MG63 (cell line): ENCODE data around the gene SNX14. TPM values are rescaled to one million over a fixed set of nuclear protein-coding genes. Genes with fewer than 3 reads are reported as not detected.
A peak's percentile ranks its signal among the peaks of the same experiment; 100 is the strongest.
"Not testable (repeated sequence)": the region's sequence is repeated elsewhere in the genome, so short reads cannot be mapped to it uniquely, and the experiment has no call there.

Source experiments
- DNase-seq: peaks from one replicate; pipeline ENCODE4 v3.0.0-alpha.2; 2020
- H3K27me3 ChIP-seq: fragments of 250-450 bp; sonication (Bioruptor Pico); 2 replicates; pipeline ENCODE4 v1.5.1; 2020; ENCODE audit warnings: mild to moderate bottlenecking, moderate library complexity
- H3K36me3 ChIP-seq: fragments of 250-450 bp; sonication (Bioruptor Pico); 2 replicates; pipeline ENCODE4 v1.5.1; 2020; ENCODE audit warnings: mild to moderate bottlenecking, moderate library complexity
- H3K4me3 ChIP-seq: fragments of 250-450 bp; sonication (Bioruptor Pico); 2 replicates; pipeline ENCODE4 v1.5.1; 2020; ENCODE audit warnings: mild to moderate bottlenecking, moderate library complexity
- H3K9me3 ChIP-seq: fragments of 250-450 bp; sonication (Bioruptor Pico); 2 replicates; pipeline ENCODE4 v1.5.1; 2020; ENCODE audit warnings: mild to moderate bottlenecking, moderate library complexity
- total RNA-seq: library from RNA; depleted of rRNA; stranded (reverse); fragments of >200 nt; shearing (Covaris generic); gene quantifications from 2 replicates; pipeline ENCODE4 v1.2.3, GENCODE V29; 2014; ENCODE audit warnings: low replicate concordance

The SNX14 gene
- total RNA-seq, 1 experiment from 2014 or later, result 88.2 TPM

DNA sequence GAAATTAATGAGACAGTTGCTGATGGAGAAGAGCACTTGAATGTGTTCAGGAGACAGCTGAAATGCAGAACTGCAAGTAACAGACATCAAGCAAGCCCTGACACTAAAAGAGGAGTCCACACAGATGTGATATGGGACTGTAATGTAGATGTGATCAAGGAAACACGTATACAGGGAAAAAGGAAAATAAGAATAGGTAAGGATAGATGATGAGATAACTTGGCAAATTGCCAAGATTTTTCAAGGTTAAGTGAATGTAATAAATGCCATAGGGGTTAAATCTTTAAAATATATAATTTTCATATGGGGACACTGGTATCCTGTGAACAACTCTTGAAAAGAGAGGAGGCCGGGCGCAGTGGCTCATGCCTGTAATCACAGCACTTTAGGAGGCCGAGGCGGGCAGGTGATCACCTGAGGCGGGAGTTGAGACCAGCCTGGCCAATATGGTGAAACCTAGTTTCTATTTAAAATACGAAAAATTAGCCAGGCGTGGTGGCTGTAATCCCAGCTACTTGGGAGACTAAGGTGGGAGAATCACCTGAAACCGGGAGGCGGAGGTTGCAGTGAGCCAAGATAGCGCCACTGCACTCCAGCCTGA is 7.2 kb upstream of the SNX14 start:
- H3K36me3 ChIP-seq, result peaks cover 50% of the 10 kb centered on the region

DNA sequence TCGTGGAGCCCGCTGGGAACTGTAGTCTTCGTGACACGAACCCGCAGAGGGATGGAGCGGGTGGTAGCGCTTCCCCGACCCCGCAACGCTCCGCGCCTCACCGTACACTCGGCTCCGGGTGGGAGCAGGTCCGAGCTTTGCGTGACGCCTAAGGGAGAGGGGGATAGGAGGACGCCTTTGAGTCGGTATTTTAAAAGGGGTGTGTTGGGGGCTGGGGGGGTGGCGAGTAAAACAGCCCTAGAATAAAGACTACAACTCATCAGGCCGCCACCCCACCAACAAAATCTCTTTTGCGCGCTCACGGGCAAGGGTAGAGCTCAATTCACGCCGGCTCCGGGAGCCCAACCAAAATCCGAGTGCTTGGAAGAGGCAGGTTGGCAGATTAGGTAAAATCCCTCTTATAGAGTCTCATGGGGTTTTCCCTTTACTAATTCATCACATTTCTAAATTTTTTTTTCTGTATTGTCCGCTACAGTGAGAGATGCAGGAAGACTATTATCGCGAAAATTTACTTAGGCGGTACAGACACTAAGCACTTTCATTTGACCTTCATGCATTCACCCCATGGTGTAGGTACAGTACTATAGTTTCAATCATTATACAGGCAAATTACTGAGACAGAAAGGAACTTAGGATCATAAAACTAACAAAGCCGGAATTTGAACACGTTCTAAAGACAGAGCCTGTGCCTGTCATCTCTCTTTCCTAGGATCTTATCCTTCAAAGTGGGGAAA is 706 bp upstream of the SNX14 start:
- Histone ChIP-seq H3K9me3 (no peaks in the 10 kb centered on the region), H3K4me3 (peak overlapping the region; percentile 83), H3K36me3 (peaks cover 26% of the 10 kb centered on the region), H3K27me3 (no peaks in the 10 kb centered on the region)
- peak; percentile 55 for DNase-seq

More for the DNA sequence above, 7.2 kb upstream of the SNX14 start:
- Histone ChIP-seq H3K4me3 (no peak overlapping the region), H3K27me3 (no peaks in the 10 kb centered on the region), H3K9me3 (no peaks in the 10 kb centered on the region)
- no peak for DNase-seq

DNA sequence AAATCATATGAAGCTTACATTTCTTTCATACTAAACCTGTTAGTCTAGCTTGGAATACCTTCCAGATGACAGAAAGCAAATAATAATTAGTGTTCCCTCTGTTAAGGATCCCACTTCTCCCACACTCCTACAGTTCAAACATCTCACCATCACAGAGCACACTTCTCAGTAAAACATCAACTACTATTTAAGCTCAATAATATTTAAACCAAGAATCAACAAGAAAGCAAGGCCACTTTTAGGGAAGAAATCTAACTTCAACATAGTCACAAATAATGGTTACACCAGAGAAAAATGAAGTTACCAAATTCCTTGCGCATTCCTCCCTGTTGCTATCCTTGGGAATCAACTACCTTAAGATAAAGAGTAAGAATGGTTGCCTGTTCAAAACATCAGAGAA is 1.6 kb downstream of the SNX14 start:
- H3K27me3 ChIP-seq, result no peaks in the 10 kb centered on the region
- peak overlapping the region; percentile 83 for H3K4me3 ChIP-seq
- no peaks in the 10 kb centered on the region for H3K9me3 ChIP-seq
- peaks cover 18% of the 10 kb centered on the region for H3K36me3 ChIP-seq
- DNase-seq, result no peak

DNA sequence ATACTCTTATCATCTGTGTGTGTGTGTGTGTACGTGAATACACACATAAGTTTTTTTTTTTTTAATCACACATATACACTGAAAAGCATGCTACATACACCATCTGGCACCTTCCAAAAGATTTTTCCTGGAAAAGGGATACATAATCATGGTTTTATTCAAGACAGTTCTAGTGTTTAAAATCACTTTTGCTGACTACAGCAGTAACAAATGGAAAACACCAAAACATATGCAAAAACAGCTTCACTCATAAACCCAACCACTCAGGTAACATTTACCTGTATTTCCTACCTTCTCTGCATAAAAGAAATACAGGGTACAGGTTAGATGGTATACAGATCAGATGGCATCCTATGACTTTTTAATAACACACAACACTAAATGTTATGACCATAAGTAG is 2.5 kb downstream of the SNX14 start:
- H3K4me3 ChIP-seq, result no peak overlapping the region
- no peaks in the 10 kb centered on the region for H3K27me3 ChIP-seq
- DNase-seq, result no peak
- peaks cover 21% of the 10 kb centered on the region for H3K36me3 ChIP-seq
- no peaks in the 10 kb centered on the region for H3K9me3 ChIP-seq

DNA sequence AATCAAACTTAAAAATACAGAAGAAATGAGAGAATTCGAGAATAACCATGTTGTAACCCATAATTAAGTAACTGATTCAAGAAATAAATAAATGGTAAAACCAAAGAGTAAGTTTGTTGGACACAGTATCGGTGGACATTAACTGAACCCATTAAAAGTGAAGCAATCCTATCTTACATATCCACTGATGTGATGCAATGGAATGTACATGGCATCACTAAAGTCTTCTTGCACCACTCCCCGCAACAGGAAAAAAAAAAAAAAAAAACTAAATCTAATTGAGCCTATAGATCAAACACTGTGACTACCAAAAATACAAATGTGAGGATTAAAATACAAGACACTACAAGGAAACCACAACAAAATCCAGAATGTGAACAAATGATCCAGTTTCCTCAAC is 7.9 kb downstream of the SNX14 start:
- no peak overlapping the region for H3K4me3 ChIP-seq
- H3K36me3 ChIP-seq, result peaks cover 18% of the 10 kb centered on the region
- no peaks in the 10 kb centered on the region for H3K27me3 ChIP-seq
- H3K9me3 ChIP-seq, result peaks cover 17% of the 10 kb centered on the region
- DNase-seq, result no peak

DNA sequence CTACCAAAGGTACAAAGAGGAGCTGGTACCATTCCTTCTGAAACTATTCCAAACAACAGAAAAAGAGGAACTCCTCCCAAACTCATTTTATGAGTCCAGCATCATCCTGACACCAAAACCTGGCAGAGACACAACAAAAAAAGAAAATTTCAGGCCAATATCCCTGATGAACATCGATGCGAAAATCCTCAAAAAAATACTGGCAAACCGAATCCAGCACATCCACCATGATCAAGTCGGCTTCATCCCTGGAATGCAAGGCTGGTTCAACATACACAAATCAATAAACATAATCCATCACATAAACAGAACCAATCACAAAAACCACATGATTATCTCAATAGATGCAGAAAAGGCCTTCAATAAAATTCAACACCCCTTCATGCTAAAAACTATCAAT is 10.8 kb downstream of the SNX14 start:
- DNase-seq, H3K36me3 ChIP-seq, H3K4me3 ChIP-seq, H3K27me3 ChIP-seq: not testable (repeated sequence)
- peaks cover 17% of the 10 kb centered on the region for H3K9me3 ChIP-seq

DNA sequence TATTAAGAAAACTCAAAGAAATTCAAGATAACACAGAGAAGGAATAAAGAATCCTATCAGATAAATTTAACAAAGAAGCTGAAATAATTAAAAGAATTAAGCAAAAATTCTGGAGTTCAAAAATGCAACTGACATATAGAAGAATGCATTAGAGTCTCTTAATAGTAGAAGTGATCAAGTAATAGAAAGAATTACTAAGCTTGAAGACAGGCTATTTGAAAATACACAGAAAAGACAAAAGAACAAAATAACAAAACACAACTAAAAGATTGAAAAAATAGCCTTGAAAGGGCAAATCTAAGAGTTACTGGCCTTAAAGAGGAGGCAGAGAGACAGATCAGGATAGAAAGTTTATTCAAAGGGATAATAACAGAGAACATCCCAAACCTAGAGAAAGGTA is 12.1 kb downstream of the SNX14 start:
- Histone ChIP-seq H3K4me3 (no peak overlapping the region), H3K36me3 (peaks cover 2% of the 10 kb centered on the region; the same call in 1 of the 2 replicates), H3K27me3 (no peaks in the 10 kb centered on the region), H3K9me3 (peaks cover 17% of the 10 kb centered on the region)
- DNase-seq, result no peak

DNA sequence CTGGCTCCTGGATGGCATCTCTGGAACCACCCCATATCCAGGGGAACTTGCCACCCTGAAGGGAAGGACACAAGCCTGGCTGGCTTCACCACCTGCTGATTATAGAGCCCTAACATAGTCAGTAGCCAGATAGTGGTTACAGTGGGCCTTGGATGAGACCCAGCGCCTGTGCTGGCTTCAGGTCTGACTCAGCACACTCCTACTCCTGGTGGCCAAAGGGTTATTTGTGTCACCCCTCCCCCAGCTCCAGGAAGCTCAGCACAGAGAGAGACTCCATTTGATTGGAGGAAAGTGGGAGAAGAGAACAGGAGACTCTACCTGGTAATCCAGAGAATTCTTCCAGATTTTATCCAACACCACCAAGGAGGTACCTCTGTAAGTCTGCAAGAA is 12.8 kb downstream of the SNX14 start:
- peaks cover 17% of the 10 kb centered on the region for H3K9me3 ChIP-seq
- H3K36me3 ChIP-seq, result peaks cover 2% of the 10 kb centered on the region; the same call in 1 of the 2 replicates
- H3K27me3 ChIP-seq, result no peaks in the 10 kb centered on the region
- peak; percentile 72 for DNase-seq
- no peak overlapping the region for H3K4me3 ChIP-seq

DNA sequence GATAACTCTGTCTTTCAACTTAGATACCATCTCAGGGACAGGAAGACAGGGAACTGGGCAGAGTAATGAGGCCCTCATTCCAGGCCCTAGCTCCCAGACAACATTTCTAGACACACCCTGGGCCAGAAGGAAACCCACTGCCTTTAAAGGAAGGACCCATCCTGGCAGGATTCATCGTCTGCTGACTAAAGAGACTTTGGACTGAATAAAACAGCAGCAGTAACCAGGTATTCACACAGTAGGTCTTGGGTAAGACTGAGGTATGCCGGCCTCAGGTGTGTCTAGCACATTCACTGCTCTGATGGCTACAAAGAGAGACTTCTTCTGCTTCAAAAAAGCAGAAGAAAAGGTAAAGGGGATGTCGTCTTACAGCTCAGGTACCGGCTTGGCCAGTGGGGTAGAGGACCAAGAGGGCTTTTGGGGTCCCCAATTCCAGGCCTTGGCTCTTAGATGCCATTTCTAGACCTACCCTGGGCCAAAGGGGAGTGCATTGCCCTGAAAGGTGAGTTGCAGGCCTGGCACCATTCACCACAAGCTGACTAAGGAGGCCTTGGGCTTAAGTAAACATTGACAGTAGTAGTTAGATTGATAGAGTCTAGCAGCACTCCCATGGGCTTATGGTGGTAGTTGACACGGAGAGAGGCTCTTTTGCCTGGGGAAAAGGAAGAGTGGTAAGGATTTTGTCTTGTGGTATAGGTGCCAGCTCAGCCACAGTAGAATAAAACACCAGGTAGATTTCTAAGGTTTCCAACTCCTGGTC is 13.4 kb downstream of the SNX14 start:
- Histone ChIP-seq H3K9me3 (peaks cover 14% of the 10 kb centered on the region), H3K4me3 (no peak overlapping the region), H3K36me3 (peaks cover 2% of the 10 kb centered on the region; the same call in 1 of the 2 replicates), H3K27me3 (no peaks in the 10 kb centered on the region)
- DNase-seq, result peak; percentile 16

DNA sequence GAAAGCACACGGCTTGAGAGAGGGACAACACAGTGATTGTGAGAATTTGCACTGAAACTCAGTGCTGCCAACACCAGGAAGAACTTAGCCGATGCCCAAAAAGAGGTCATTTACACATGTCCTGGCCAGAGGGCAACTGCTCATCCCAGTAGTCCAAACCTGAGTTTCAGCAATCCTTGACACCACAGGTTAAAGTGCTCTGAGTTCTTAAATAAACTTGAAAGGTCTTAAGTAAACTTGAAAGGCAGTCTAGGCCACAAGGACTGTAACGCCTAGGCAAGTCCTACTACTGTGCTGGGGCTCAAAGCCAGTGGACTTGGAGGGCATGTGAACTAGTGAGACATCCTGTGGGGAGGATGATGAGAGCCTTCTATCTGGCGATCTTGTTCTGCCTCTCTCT is 14.1 kb downstream of the SNX14 start:
- DNase-seq, result no peak
- peaks cover 9% of the 10 kb centered on the region for H3K9me3 ChIP-seq
- H3K36me3 ChIP-seq, result no peaks in the 10 kb centered on the region; the same call in 1 of the 2 replicates
- H3K27me3 ChIP-seq, result no peaks in the 10 kb centered on the region
- no peak overlapping the region for H3K4me3 ChIP-seq

DNA sequence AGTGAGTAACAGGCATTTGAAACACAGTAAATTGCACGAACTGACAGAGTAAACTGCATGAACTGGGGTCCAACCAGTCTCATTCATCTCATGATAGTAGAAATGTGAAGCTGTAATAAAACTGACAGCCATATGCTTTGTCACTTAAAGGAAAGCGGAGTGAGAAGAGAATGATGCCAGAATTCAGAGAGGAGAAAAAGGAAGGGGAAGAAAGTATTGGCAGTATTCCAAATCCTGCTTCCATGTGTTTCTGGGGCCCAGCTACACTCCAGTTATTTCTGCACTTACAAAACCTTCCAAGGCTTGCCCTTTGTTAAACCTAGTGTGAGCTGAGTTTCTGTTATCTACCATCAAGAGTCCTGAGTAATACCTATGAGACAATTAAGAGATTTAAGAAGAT is 17.2 kb downstream of the SNX14 start:
- H3K36me3 ChIP-seq, result peaks cover 7% of the 10 kb centered on the region; the same call in 1 of the 2 replicates
- no peak for DNase-seq
- H3K9me3 ChIP-seq, result peaks cover 1% of the 10 kb centered on the region
- H3K4me3 ChIP-seq, result no peak overlapping the region
- H3K27me3 ChIP-seq, result no peaks in the 10 kb centered on the region

DNA sequence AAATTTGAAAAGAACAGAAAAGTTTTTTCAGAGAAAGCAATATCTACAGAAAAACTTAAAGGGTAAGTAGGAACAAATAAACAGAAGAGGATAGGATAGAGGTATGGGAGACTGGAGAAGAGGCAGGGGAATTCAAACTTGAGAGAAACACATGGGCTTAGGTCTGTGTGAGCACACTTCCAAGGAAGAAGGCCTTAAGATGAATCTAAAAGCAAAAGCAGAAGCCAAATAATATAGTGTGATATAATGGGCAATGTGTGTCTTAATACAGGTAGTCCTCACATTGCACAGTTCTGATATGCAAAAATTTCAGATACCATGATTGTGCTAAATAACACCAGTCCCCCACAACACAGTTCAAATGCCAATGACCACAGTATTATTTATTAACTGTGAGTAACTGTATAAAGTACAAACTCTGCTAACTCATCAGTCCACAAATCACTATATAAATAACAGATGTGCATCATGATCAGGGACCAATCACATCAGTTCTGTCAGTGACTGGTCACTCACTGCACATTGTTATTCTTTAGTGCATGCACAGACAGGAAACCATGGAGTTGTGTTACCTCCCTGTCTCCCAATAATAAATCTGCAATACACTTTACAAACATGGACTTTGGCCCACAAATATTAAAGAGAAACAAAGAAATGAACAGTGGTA is 18.6 kb downstream of the SNX14 start:
- Histone ChIP-seq H3K4me3 (no peak overlapping the region), H3K9me3 (no peaks in the 10 kb centered on the region), H3K36me3 (peaks cover 7% of the 10 kb centered on the region; the same call in 1 of the 2 replicates), H3K27me3 (no peaks in the 10 kb centered on the region)
- peak; percentile 2 for DNase-seq

DNA sequence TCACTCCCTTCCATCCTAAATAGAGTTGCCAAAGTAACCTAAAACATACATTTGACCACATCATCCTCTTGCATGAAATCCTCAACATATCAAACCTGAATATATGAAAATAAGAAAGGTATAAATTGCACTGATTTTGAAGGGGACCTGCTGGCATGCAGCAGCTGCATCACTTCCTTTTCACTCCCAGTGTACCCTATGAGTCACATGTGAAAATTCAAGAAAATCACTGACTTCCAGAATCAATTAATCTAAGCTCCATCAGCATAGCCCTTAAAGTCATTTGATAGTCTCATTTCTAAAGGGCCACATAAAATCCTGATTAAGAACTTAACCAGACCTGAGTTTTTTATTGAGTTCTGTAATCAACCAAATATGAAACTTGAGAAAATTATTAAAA is 24.3 kb downstream of the SNX14 start:
- H3K27me3 ChIP-seq, result no peaks in the 10 kb centered on the region
- H3K4me3 ChIP-seq, result no peak overlapping the region
- H3K9me3 ChIP-seq, result no peaks in the 10 kb centered on the region
- no peak for DNase-seq
- peaks cover 11% of the 10 kb centered on the region for H3K36me3 ChIP-seq

DNA sequence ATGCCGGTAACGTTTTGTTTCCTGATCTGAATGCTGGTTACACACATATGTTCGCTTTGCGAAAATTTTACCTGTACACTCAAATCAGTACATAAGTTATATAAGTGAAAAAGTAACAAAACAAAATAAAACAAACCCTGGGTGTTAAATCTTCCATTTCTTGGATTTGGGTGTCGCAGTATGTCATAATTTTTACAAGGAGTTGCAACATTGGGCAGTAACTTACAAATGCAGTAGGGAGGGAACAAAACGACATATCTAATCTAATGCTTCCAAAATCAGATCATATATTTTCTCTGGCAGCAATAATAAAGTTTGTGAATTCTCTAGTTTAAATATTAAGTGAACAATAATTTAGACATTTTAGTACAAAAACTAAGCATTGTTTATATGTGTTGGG is 25.2 kb downstream of the SNX14 start:
- Histone ChIP-seq H3K4me3 (no peak overlapping the region), H3K9me3 (no peaks in the 10 kb centered on the region), H3K36me3 (peaks cover 15% of the 10 kb centered on the region), H3K27me3 (no peaks in the 10 kb centered on the region)
- no peak for DNase-seq

DNA sequence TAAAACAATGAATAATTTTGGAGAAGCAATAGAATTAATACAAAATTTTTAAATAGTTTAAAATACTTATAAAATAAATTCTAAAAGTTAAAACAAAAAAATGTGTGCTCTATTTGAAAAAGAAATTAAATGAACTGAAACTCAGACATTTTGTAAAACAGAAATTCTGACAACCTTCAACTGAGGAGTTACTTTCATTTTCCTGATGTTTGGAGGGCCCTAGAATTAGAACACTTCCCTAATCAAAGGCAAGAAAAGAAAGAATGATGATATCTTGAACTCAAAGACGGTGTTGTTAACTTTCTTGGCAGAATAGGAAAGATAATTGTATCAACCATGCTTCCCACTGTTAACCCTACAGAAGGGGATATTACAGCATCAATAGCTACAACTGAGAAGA is 27.9 kb downstream of the SNX14 start:
- Histone ChIP-seq H3K4me3 (no peak overlapping the region), H3K36me3 (peaks cover 8% of the 10 kb centered on the region), H3K27me3 (no peaks in the 10 kb centered on the region), H3K9me3 (no peaks in the 10 kb centered on the region)
- DNase-seq, result no peak

DNA sequence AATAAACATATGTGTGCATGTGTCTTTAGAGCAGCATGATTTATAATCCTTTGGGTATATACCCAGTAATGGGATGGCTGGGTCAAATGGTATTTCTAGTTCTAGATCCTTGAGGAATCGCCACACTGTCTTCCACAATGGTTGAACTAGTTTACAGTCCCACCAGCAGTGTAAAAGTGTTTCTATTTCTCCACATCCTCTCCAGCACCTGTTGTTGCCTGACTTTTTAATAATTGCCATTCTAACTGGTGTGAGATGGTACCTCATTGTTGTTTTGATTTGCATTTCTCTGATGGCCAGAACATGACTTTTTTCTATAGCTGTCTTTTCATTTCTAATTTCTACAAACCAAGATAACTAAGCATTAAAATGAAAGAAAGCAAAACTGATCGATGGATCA is 29.4 kb downstream of the SNX14 start:
- not testable (repeated sequence) for H3K4me3 ChIP-seq, H3K9me3 ChIP-seq, H3K36me3 ChIP-seq, DNase-seq, H3K27me3 ChIP-seq

DNA sequence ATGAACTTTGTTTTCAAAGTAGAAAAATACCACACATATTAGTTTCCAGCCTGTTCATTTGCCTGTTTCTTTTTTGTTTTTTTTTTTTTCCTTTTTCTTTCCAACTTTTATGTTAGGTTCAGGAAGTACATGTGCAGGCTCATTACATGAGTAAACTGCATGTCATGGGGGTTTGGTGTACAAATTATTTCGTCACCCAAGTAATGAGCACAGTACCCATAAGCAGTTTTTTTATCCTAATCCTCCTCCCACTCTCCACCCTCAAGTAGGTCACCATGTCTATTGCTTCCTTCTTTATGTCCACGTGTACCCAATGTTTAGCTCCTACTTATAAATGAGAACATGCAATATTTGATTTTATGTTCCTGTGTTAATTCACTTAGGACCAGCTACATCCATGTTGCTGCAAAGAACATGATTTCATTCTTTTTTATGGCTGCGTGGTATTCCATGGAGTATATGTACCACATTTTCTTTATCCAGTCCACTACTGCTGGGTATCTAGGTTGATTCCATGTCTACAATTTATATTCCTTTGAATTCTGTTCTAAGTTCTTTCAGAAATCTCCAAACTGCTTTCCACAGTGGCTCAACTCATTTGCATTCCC is 31.8 kb downstream of the SNX14 start:
- no peaks in the 10 kb centered on the region for H3K27me3 ChIP-seq
- H3K36me3 ChIP-seq, result peaks cover 8% of the 10 kb centered on the region
- peak; percentile 3 for DNase-seq
- H3K9me3 ChIP-seq, result no peaks in the 10 kb centered on the region
- no peak overlapping the region for H3K4me3 ChIP-seq
